Activated CD8-positive, alpha-beta memory T cell treated with anti-CD3 and anti-CD28 coated beads, Interleukin-2, amount 50 U/mL, for 48 hours (primary cell): ENCODE data around the gene FGF14.

Experiments
- DNase-seq: peaks from one replicate; pipeline ENCODE4 v3.0.0-alpha.2; 2020

The FGF14 gene

DNA sequence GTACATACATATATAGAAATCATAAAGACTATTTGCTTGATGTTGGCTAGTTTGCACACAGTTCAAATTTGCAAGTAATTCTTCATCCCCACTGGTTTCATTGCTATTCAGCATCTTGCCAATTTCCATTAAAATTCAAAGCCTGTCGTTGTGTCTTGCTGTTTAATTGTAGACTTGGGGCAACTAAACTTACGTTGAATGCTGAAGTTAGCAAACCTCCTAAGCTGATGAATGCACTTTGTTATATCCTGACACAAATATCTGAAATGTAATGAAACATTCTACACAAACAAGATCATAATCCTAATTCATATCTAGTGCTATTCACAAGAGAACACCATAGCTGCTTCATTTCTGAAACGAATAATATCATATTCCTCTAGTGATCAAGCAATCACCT lies 568.2 kb downstream of the FGF14 start:
- DNase-seq: no peak

DNA sequence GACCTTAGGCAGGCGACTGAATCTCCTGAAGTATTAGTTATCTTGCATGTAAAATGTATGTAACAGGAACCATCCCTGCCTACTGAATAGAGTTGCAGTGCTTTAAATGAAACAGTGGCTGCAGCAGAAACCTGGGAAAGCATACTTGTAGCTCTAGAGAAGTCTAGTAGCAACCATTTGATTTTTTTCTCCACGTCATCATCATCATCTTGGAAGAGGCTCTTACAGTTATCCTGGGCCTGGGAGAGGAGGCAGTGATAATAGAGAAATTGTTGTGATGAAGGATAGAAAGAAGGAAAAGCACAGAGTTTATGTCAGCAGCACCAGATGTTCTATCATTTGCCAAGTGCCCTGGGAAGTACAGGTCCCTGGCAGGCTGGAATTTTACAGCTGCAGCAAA lies 571.8 kb downstream of the FGF14 start:
- no peak for DNase-seq

DNA sequence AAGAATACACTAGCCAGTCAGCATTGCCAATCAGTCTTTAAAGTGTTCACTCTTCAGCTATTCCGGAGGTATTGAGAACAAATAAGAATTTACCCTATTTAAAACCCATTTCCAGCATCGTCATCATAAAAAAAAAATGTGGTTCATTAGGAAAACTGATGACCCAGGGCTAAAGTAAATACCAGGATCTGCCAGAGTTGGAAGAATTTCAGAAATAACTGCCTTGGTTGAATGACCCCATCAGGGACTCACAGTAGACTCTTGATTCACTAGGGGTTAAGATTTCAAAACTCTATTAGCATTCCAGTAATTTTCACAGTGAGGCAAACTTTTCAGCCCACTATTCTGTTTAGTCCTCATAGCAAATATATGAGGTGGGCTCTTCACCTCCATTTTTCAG lies 572.4 kb downstream of the FGF14 start:
- no peak for DNase-seq

DNA sequence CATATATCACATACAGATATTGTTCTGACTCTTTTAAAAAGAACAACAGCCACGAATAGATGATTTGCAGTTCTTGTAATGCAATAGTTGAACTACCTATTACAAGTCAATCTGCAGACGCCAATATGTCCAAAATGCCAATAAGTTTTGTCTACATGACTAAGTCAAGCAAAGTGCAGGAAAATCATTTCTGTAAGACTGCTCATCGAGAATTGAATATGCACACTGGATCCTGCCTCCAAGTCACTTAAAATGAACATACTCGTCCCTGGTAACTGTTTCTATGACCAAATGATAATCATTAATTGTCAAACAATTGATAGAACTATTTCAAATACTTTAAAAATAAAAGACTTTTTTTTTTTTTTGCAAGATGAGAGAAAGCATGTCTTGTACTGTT lies 573.7 kb downstream of the FGF14 start:
- no peak for DNase-seq

DNA sequence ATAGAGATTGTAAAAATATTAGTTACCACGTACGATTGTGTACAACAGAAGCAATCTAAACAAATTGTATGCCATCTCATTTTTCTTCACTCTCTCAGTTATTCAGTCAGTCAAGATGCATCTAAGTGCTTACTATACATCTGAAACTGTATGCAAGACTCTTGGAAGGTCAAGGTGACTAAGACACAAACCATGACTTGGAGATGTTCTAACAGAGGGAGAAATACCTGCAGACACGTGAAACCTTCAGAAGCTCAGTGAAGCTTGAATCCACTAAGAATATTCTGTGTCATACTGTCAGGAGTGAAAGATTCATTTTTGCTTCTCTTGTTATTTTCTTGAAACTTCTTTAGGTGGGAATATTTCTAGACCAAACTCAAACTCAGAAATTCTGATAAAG lies 584.0 kb downstream of the FGF14 start:
- DNase-seq: no peak

DNA sequence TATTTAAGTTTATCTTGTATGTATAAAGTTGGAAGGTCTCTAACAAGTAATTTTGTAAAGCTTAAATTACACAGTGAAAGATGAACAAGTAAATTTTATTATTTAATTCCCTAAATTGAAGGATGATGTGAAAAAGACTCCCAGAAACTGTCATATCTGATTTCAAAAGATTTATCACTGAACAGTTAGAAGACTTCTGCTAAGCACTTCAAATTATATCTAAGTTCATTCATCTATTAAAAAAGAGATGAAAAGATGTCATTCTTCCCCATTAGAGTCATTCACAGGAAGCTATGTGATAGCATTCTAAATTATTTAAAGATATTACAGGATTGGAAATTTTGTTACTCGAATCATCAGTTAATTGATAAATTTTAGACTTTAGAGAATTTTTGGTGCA lies 590.0 kb downstream of the FGF14 start:
- no peak for DNase-seq

DNA sequence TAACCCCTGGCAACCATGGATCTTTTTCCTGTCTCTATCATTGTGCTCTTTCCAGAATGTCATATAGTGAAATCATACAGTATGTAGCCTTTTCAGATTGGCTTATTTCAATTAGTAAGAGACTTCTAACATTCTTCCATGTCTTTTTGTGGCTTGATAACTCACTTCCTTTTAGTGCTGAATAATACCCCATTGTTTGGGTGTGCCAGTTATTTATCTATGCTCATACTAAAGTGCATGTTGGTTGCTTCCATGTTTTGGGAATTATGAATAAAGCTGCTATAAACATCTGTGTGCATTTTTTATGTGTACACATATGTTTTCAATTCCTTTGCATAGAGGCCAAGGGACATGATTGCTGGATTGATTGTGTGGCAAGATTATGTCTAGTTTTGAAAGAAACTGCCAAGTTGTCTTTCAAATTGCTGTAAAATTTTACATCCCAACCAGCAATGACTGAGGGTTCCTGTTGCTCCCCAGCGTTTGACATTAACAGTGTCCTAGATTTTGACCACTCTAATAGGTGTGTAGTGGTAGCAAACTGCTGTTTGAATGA lies 590.5 kb downstream of the FGF14 start:
- no peak for DNase-seq

DNA sequence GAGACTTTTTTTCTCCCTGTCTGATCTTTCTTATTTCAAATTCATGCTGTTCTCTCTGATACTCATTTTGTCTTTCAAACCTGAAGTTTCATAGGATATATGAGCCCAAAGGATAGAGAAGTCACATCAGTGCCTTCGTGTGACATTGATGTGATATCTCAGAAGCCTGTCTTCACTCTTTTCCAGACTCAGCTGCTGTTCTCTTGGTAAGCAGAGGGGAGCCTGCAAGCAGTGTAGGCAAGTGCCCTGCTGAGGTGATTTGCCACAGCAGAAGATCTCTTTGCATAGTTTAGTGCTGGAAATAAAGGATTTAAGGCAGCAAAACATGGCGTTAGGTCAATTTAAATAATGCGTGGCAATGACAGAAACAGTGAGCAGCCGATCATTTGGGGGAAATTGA lies 602.7 kb downstream of the FGF14 start:
- DNase-seq: no peak

DNA sequence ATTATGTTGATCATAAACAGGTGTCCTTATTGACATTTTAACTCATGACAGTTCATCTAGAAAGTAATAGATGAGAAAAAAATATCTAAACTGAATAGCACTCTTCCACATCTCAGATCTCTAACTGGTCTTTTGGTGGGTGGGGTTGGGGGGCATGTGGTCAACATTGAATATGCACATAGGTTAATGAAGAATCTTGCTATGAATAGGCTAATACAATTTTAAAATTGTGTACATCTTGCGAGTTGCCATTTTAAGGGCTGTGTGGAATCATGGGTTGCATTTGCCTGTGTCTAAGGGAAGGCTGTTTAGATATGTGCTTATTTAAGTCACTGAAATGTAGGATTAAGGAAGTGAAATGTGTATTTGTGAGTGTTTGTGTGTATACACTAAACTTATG lies 603.4 kb downstream of the FGF14 start:
- no peak for DNase-seq

DNA sequence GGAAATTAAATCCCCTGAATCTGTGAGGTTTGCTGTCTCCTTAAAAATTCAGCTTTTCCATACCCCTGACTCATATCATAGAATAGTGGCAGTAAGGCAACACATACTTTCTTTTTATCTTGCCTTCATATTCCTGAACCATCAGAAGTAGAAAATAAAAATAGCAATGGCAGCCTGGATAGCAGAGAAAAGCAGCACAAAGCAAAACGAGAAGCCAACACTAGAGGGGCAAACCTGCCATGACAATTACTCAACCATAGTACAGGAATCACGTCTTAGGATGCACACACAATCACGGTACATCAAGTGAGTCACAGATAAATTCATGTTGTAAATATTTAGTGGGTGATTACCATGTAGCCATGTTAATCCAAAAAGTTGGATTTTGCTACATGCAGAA lies 606.4 kb downstream of the FGF14 start:
- DNase-seq: no peak

DNA sequence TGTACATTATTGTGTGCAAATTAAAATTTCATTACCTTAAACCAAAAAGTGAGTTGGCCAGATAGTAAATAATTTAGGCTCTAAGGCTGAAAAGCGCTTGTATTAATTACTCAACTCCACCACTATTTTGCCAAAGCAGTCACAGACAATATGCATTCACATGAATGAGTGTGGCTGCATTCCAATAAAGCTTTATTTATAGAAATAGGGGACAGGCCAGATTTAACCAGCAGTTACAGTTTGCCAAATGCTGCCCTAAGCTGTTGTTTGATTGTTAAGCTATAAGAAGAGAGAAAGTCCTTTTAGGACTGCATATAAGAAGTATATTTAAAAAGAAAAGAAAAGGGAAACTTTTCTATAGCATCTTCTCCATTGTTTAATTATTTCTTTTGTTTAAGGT lies 606.8 kb downstream of the FGF14 start:
- no peak for DNase-seq

DNA sequence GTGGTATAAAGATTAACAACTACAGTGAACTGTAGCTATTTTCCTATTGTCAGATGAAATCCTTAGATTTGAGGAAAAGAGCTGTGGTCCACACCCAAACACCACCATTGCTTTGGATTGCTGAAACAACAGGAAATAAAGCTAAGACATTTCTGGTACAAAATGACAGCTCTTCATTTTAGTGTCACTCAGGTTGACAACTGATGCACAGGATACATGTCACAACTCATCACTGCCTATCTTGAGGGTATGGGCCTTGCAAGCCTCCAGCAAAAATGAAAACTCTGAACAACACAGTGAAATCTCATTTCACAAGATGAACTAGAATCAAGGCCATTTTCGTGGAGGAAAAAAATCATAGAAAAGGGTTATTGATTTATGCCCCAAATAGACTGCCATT lies 609.7 kb downstream of the FGF14 start:
- DNase-seq: no peak

DNA sequence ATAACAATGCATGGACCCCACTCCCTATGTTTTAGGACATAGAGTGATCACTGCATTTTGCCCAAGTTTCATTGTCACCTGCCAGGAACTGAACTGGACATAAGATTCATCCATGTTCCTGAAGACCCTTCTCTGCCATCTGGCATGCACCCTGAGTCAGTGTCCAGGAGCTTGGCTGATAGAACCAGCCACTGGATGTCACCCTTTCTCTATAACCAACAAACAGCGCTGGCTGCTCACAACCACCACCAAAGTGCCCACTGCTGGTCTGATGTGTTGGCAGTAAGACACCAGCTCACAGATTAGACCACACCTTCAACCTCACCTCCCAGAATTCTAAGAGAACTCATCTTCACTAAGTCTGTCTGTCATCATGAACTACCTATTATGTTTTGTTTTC lies 616.0 kb downstream of the FGF14 start:
- no peak for DNase-seq

DNA sequence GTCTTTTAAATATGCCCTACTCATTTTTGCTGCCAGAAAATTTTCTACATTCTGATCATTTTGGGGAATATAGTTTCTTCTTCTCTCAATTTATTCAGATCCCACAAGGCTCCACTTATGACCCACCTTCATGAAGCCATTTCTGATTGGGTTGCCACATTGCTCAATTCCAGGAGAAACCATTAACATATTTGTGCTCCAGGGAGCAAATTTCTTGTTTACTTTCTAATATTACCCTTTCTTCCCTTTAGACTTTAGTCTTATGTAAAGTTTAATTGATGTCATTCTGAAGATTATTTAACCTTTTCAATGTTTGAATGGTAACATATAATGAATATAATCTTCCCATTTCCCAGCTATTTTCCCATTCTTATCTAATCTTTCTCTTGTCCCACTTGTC lies 617.5 kb downstream of the FGF14 start:
- DNase-seq: no peak

DNA sequence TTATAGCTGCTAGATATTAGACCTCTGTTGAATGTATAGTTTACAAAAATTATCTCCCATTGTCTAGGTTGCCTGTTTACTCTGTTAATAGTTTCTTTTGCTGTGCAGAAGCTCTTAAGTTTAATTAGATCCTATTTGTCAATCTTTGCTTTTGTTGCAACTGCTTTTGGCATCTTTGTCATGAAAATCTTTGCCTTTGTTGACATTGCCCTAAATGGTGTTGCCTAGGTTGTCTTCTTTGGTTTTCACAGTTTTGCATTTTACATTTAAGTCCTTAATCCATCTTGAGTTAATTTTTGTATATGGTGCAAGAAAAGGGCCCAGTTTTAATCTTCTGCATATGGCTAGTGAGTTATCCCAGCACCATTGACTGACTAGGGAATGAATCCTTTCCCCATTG lies 618.3 kb downstream of the FGF14 start:
- DNase-seq: no peak

DNA sequence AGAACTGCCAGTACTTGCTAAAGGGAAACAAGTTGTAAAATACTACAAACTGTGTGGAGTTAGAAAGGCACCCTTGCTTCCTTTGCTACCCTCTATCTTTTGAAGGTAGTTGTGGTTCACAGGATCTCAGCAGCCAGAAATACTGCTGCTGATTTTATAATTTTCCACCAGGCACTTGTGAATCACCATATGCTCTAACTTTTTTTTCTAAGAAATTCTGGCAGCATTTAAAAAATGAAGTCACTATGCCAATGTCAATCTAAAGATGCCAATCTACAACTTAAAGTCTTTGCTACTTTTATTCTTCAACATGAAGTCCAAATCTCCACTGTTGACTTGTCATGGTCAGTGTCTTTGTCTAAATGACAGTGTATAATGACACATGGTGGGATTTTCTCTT lies 621.6 kb downstream of the FGF14 start:
- DNase-seq: no peak

DNA sequence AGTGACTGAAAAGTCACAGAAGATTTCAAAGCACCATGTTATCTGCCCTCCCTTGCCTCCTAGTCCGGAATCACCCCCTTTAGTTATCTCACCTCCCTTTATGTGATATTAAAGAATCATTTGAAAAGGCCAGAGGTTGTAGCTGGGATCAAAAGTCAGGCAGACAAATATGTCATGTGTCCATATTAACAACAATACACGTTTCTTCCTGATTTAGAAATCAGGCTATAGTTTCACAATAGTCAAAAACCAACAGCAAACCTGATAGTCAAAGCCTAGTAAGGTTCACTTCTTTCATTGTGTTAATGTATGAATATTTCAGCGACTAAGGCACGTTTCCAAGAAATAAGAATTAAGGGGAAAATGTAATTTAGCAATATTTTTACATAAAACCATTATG lies 622.7 kb downstream of the FGF14 start:
- no peak for DNase-seq

DNA sequence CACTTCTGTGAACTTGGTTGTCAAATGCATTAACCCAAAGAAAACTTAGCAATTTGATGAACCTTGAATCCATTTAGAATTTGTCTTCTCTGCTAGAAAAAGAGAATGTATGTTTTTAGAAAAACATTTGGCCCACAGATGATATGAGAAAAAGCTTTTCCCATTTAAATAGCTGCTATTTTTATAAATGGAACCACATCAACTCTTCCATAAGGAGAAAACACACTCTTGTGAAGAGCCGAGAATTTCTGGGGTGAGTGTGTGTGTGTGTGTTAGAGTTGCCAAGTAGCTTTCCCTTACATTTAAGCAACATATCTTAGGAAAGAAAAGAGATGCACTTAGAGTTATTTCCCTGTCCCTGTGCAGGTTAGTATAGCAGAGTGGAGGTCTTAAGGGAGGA lies 626.6 kb downstream of the FGF14 start:
- DNase-seq: no peak

DNA sequence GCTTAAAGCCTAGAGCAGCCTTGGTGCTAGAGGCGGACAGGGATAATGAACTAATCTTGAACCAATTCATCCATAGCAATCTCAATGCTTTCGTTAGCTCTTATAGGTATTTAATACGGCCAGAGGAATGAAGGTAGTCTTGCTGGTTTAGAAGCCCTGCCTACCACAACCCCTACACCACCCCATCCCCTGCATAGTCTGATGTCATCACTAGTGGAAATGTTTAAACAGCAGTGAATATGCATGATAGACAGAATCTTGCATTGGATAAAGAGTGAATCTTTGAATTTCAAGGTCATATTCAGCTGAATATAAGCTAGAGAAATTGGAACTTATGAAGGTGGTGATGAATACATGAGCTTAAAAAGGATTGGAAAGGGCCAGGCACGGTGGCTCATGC lies 627.5 kb downstream of the FGF14 start:
- DNase-seq: no peak

DNA sequence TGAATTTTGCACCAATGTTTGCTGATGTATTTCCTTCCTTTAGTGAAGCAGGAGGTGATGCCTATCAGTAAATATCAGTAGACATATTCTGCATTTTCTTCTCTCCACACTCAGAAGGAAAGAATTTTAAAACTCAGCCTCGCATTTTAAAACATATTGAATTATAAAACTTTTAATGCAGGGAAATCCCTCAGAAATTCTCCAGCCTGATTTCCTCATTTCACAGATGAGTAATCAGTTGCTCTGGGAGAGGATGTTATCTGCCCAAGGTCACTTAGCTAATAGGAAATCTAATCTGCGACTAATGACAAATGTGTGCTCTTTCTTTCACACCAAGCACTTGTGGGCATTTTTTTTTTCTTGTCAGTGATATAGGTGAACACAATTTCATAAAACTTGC lies 628.8 kb downstream of the FGF14 start:
- DNase-seq: no peak

DNA sequence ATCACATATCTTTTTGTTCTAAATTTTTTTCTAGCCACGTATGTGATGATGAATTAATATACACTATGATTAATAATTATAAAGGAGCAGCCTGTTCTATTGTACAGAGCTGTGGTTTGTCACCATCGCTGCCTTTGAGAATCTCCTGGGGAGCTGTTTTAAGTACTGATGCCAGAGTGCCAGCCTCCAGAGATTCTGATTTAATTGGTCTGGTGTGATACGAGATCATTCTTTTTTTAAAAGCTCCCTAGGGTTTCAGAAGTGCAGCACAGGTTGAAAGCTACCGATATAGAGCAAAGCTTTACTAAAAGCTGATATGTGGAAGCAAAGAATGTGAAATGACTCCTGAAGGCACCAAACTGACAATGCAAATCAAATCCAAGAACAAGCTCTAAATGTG lies 634.7 kb downstream of the FGF14 start:
- no peak for DNase-seq

DNA sequence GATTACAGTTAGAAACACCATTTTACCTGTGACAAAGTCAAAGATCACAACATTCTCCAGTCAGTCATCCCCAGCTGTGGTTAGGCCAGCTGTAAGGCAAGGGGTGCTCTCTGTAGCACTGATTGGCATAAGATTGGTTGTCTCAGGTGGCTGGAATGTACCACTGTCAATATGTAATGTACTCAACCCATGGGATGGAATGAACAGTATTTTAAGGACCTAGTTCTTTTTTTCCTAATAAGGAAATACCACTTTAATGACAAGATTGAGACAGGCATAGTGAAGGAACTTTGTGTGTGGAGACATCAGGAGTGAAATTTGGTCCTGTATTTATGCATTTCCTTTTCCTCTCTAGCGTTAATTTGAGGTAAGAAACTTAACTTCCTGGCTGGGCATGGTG lies 638.7 kb downstream of the FGF14 start:
- DNase-seq: no peak

DNA sequence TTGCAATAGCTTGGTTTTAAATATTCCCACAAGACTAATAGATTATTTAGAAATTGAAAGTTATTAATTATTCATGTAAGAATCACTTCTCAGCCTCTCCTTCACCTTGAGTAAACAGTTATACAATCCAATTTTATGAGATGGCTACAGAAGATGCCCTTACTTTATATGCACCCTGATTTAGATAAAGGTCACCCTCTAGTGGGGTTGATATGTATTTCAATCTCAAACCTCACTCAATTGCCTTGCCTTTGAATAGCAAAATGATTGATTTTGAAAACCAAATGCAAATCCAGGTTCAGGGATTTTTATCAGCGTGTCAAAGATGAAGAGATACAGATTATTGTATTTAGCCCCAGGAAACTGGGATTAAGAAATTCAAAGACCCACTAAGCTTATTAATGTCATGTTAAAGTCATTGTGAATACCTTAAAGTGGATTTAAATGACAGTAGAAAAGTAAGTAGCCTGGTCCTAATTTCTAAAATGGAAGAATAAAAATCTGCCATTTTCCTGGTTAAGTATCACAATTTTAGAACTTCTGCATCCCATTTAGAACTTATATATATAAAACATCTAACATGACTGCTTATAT lies 644.3 kb downstream of the FGF14 start:
- no peak for DNase-seq

DNA sequence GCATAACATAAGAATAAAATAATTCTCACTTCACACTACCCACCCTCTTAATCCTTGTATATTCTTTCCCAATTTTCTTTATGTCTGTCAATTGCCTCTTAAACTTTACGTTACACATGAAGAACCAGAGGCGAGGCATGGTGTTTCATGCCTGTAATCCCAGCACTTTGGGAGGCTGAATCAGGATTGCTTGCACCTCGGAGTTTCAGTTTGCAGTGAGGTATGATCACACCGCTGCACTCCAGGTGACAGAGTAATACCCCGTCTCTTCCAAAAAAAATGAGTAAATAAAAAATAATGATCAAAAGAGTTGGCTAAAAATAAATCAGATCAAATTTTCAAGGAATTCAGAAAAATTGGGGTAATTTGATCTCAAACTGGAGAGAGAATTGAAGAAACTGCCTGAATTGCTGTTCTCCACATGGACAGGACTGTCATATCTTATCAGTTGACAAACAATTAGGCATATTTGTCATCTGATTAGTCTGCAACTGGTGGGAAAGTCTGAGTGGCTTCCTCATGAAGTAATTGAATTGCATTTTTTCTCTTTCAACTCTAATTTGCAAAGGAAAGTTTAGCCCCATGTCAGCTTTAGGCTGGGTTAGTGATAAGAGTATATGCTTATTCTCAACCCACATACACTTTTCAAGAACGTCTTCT lies 646.5 kb downstream of the FGF14 start:
- no peak for DNase-seq

DNA sequence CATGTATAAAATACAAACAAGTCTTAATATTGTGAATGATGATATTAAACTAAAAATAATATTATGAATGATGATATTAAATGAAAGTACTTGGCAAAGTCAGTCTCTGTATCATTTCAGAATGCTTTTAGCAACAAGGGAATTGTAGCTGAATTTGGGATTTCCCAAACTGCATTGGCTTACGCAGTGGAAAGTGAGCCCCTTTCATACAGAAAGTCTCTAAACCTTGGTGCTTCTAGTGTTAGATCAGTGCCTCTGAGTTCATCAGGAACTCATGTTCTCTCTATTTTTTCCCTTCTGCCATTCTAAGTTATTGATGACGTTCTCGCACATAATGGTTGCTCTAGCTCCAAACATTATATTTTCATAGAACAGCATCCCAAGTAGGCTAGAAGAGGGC lies 649.4 kb downstream of the FGF14 start:
- no peak for DNase-seq
